SIG-M5 treated with dmso at 0.1 percent for 504 hours (cell line): ENCODE results near the gene ARHGAP32.
"Not testable (repeated sequence)": the region's sequence is repeated elsewhere in the genome, so short reads cannot be mapped to it uniquely, and the experiment has no call there.

Experiments used
- DNase-seq: peaks from one replicate; lab custom pipeline; 2025; ENCODE audit not compliant: unreplicated experiment; lab: John Stamatoyannopoulos, UW

ARHGAP32 gene

DNA sequence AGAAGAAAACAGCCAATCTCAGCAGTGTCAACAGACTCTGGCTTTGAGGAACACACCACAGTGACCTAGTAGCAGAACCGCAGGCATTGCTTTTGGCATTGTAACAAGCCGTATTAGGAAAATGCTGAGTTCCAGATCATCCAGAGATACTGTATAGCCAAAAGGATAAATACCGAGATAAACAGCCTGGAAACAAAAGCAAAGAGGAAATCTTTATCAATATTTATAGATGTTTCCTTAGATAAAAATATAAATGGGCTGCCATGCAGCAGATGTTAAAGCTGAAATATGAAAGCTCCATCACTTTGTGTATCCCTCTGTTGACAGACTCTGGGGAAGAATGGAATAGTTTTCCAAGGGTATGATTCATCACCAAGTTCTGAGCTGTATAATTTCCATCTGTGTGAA, 150.5 kb downstream of the ARHGAP32 start:
- DNase-seq: no peak

DNA sequence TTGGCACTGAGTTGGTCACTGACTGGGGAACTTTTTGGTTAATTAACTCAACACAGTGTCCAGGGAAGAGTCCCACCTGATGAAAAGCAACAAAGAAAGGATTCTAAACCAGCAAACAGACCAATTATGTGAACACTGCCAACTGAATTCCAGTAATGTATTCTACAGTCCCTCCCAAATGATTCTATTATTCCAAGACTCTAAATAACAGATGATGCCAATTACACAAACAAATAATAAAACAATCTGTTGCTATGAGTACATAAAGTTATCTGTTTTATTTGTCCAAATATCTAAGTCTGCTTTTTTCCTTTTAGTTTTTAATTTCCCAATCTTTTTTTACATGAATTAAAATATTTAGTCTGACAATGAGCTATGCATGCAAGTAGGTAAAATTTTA, 151.2 kb downstream of the ARHGAP32 start:
- no peak for DNase-seq

DNA sequence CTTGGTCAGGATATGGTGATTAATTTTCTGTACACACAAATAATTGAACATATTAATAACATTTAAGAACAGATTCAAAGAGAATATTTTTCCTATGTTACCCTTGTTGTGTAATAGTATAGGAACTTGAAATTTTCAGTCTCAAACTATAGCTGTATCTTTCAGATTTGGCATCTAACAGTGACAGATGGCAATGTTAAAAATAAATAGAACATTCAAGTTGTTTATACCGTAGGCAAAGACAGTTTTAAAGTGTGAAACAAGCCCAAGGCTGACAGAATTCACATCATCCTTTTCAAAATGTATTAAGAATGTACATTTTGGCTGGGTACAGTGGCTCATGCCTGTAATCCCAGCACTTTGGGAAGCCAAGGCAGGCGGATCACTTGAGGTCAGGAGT, 156.9 kb downstream of the ARHGAP32 start:
- DNase-seq: no peak

- DNase-seq: no peak
Observed at GRCh38 chr11:129034001-129034400, 158.1 kb downstream of the ARHGAP32 start.

GRCh38 chr11:129023968-129024676, 168.0 kb downstream of the ARHGAP32 start:
- peak; percentile 16 for DNase-seq

DNA sequence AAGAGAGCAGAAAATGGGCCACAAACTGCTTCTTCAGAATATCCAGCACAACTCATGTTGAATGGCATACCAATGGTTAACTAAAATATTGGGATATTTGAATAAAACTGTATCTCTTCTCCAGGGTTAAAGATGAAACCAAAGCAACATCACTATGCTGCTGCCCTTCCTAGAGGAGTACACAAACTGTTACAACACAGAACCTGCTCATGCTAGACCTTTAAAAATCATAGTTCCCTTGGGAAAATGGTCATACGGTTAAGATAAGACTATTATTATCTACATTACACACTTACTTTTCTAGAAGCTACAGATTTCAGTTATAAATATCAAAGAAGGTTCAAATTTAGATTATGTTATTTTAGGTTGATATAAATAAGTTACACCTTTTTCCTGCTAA, 170.8 kb downstream of the ARHGAP32 start:
- no peak for DNase-seq

- DNase-seq: no peak
Observed at GRCh38 chr11:129018991-129019390, 173.1 kb downstream of the ARHGAP32 start.

- no peak for DNase-seq
Observed at GRCh38 chr11:129018126-129018525, 174.0 kb downstream of the ARHGAP32 start.

- no peak for DNase-seq
Observed at GRCh38 chr11:129013737-129014475, 178.2 kb downstream of the ARHGAP32 start.

- no peak for DNase-seq
Observed at GRCh38 chr11:129012880-129013279, 179.2 kb downstream of the ARHGAP32 start.

DNA sequence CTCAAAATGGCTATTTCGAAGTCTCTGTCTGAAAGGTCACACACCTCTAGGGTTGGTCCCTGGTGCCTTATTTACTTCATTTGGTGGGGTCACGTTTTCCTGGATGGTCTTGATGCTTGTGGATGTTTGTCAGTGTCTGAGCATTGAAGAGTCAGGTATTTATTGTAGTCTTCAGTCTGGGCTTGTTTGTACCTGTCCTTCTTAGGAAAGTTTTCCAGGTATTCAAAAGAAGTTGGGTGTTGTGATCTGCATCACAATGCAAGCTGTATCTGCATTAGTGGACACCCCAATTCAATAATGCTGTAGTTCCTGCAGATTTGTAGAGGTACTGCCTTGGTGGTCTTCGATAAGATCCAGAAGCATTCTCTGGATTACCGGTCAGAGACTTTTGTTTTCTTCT, 186.0 kb downstream of the ARHGAP32 start:
- no peak for DNase-seq

DNA sequence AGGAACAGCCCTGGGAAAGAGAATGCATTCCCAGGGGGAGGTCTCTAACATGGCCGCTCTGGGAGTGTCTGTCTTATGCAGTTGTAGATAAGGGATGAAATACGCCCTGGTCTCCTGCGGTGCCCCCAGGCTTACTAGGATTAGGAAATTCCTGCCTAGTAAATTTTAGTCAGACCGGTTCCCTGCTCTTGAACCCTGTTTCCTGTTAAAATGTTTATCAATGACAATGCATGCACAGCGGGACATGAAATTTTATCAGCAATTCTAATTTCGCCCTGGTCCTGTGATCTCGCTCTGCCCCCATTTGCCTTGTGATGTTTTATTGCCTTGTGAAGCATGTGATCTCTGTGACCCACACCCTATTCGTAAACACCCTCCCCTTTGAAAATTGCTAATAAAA, 193.0 kb downstream of the ARHGAP32 start:
- DNase-seq: not testable (repeated sequence)

- DNase-seq: no peak
Observed at GRCh38 chr11:128988242-128988970, 203.7 kb downstream of the ARHGAP32 start.

GRCh38 chr11:128985880-128986279, 206.2 kb downstream of the ARHGAP32 start:
- no peak for DNase-seq

DNA sequence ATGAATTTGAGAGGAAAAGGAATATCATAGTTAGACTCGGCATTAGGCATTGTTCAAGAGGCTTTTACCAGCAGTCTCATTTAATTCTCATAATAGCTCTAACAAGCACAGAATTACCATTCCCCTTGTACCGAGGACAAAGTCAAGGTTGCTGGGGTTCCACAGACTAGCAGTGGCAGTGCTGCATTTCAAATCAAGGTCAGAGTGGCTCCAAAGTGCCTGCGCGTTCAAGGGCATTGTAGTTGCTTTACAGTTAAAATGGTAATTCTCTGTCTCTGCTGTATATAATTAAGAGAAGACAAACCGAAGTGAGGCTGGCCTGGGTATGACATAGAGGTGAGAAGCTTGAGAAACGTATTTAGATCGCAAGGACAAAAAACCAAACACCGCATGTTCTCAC, 209.1 kb downstream of the ARHGAP32 start:
- DNase-seq: no peak

- DNase-seq: no peak
Observed at GRCh38 chr11:128981254-128981653, 210.9 kb downstream of the ARHGAP32 start.

- no peak for DNase-seq
Observed at GRCh38 chr11:128970598-128971190, 221.4 kb downstream of the ARHGAP32 start.

GRCh38 chr11:128968916-128969315, 223.2 kb downstream of the ARHGAP32 start:
- no peak for DNase-seq

DNA sequence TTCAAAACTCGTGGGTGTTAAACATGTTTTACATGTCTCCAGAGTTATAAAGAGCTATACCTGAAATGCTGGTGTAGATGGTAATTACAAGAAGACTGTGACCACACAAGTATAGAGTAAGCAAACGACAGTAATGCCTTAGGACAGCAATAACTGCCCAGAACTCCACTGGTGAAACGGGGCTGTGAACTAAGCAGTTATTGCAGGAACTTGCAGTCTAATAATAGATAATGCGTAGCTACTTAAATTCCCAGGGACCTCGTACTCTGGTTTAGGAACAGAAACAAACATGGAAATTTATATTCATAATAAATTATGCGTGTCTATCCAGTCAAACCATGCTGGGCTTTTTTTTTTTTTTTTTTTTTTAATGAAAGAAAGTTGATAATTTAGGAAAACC, 224.5 kb downstream of the ARHGAP32 start:
- DNase-seq: no peak

DNA sequence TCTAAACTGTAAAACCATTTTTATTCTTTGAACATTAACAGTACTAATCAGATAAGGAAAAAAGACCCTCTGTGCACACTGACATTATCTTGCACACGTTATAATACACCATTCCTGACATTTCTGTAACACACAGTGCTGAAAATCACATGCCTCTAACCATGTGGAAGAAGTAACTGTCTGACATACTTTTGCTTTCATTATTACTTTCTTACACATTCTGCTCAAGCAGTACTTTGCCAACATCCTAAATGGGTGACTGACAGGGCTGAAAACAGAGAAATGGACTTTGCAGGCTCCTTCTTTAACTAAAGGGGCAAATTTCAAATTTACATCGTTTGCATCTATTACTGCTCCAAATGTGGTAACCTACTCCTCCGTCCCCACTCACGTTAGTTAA, 226.6 kb downstream of the ARHGAP32 start:
- DNase-seq: no peak

- DNase-seq: no peak
Observed at GRCh38 chr11:128964463-128964930, 227.6 kb downstream of the ARHGAP32 start.
